CD4-positive, alpha-beta T cell treated with Interleukin-12 subunit alpha and Interleukin-12 subunit beta, for 1 hour (primary cell): ENCODE measurements around the gene CLIC1.

Source experiments
- DNase-seq: peaks from one replicate; pipeline ENCODE4 v3.0.0-alpha.2; 2020

The CLIC1 gene

GRCh38 chr6:31700740-31701401 lies 35.5 kb downstream of the CLIC1 start:
- no peak for DNase-seq

DNA sequence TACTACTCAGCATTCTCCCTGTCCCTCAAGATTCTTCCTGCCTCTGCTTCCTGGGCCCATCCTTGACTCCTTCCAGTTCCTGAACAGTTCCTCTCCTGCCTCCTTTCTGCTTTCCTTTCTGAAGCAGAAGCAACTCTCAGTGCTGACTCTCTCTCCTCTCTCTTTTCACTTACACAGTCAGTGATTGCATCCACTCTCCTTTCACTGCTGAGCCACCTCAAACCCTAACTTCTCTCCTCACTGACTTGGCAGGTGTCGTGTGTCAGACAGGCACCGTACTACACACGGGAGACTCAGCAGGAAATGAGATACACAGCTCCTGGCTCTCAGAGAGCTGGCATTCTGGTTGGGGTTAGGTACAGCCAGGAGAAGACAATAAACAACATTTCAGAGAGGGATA lies 38.8 kb downstream of the CLIC1 start:
- no peak for DNase-seq

- no peak for DNase-seq
These were observed 42.8 kb downstream of the CLIC1 start for GRCh38 chr6:31693535-31693934.

GRCh38 chr6:31692886-31693285 lies 43.4 kb downstream of the CLIC1 start:
- no peak for DNase-seq

- DNase-seq = no peak
These were observed 44.0 kb downstream of the CLIC1 start for GRCh38 chr6:31692353-31692752.

DNA sequence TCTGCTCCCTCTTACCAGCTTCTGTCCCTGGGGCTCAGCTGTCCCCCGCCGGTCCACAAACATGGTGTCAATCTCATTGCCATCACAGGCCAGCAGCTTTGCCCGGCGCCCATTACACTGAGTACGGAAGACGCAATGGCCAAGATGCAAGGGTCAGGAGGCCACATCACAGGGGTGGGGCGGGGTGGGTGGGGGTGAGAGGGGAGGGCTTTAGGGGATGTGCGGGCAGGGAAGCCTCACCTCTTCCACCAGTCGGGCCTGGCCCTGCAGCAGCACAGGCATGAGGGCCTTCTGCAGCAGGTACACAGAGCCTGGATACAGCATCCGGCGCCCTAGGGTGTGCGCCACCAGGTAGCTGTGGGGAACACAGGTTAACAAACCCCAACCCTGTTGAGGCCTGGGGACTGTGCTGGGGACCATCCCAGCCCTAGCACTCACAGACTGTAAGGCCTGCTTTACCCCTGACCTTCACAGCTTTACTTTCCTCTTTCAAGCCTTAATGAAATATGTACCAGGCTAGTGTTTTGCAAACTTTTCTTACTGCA lies 44.7 kb downstream of the CLIC1 start:
- DNase-seq = no peak

- DNase-seq = no peak
These were observed 45.3 kb downstream of the CLIC1 start for GRCh38 chr6:31691078-31691463.

DNA sequence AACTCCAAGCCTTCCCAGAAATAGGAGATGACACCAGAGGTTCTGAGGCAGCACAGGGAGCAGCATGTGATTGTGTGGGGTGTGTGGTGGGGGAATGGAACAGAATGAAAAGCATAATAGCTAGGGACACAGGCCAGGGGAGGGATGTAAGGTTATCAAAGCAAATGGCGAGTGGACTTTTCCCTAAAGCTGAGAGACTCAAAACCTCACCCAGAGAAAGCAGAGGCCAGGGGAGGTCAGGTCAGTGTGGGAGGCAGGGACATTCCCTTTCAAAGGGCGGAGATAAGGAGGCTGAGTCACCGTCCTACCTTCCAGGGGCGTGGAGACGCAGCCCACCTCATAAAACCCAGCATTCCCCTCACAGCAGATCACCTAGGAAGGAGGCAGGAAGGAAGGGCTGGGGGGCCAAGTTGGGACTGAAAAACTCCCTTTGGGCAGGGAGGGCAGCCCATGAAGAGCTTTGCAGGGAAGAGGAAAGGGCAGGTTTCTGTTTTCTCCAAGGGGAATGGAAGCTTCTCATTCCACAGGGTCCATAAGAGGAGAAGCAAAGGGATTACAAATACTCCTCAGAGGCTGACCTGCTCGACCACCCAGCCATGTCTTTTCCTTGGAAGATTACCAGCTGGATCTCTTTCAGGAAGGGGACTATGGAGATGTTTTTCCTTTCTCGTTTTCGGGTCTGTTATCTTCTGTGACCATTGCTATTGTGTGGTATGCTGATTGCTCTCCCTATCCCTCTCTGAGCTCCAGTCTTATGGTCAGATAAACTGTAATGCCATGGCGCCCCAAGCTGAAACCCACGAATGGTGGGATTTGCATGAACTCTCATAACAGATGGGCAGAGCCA lies 45.9 kb downstream of the CLIC1 start:
- DNase-seq = no peak

DNA sequence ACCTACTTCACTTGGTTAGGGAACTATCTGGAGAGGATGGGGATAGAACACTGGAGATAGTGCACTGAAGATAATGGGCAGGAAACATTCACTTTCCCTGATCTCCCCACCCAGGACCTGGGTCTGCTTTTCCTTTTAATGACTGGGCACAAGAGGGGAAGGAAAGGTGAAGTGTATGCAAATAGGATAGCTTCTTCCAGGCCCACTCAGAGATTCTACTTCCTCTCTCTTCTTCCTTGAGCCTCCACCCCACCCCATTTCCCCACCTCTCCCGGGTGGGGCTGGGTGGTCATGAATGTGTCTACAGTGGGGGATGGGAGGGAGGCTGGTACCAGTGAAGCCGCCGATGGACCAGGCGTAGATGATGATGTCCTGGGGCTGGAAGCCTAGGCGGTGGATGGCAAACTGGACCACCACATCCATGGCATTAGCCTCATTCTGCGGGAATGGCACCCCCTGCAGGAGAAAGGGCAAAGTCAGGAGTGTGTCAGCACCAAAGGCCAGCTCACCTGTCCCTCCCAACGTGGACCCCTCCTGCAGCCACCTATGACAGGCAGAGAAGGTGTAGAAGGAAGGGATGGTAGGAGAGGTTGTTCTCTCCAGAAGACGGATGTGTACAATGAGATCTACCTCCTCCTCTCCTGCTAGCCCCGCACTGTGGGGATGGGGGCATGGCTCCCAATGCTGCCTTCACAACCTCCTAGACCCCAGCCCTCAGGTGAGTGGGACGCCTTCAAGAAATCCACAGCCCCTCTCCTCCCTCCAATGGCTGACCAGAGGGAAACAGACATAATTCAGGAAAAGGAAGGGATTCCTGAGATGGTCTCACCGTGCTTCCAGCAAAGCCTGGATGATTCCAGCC lies 46.9 kb downstream of the CLIC1 start:
- DNase-seq = no peak

GRCh38 chr6:31687860-31688693 lies 48.3 kb downstream of the CLIC1 start:
- DNase-seq = no peak

DNA sequence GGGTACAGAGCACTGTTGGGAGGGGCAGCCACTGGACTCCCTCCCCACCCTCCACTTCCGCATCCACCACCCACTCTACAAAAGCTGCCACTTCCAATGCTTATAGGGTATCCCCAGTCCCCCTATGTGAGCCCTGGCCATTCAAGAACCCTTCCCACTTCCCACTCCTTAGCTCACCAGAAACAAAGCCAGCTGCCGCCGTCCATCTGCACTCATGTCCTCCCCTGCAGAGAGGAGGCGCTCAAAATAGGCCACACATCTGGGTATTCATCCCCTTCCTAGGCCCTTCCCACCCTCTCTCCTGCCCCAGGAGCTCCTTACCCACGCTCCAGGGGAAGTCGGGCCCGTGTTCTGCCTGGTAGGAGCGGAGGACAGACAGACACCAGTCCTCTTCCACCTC lies 49.0 kb downstream of the CLIC1 start:
- DNase-seq = no peak

DNA sequence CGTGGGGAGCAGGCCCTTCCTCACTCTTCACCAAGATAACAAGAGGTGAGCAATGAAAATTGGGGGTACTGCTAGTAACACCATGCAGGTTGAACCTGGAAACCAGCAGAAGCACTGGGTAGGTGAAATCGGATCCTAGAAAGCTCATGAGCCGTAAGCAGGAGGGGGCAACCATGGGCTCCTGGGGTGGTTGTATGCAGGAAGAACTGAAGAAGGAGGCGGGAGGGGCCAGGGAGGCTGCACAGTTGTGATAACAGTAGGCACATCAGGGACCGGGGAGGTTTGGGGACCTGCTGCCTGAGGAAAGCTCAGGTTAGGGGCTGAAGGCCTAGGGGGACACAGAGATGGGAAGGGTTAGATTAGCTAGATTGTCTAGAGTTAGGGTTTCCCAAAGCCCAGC lies 49.8 kb downstream of the CLIC1 start:
- no peak for DNase-seq

DNA sequence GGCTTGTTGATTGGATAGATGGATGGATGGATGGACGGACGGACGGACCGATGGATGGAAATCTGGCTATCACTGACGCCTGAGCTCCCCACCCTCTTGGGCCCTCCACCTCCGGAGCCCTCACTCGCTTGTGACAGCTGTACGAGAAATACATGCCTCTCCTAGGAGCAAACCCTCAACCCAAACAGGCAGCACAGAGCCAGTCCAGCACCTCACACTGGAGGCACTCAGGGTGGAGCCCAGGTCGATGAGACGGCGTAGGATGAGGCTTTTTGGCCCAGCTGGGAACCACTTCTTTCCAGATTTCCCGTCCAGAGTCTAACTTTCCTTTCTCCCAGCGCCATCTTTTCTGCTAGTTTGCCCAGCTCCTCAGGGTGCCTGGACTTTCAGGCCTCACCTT lies 52.7 kb downstream of the CLIC1 start:
- DNase-seq = no peak

GRCh38 chr6:31681135-31681671 lies 55.1 kb downstream of the CLIC1 start:
- peak; percentile 41 for DNase-seq
